K562 (cell line): ENCODE results near the gene TIMP3. TPM values are rescaled to one million over a fixed set of nuclear protein-coding genes. Genes with fewer than 3 reads are reported as not detected.

Experiments used
- BCOR ChIP-seq: fragments of 450-650 bp; IDR thresholded peaks from 2 replicates; pipeline ENCODE4 v1.6.1; 2016
- CAMTA2 ChIP-seq: fragments of 250-450 bp; sonication (Bioruptor Pico); conservative IDR thresholded peaks from 2 replicates; pipeline ENCODE4 v1.5.1; 2022
- ELF4 ChIP-seq: fragments of 450-650 bp; formaldehyde crosslinking; IDR thresholded peaks from 2 replicates; pipeline ENCODE4 v1.4.0; 2022; ENCODE audit warnings: missing genetic modification characterization
- EP400 ChIP-seq: fragments of 450-650 bp; IDR thresholded peaks from 2 replicates; pipeline ENCODE4 v1.6.1; 2017; ENCODE audit warnings: antibody characterized with exemption, mild to moderate bottlenecking, moderate library complexity
- HIVEP1 ChIP-seq: fragments of 250-450 bp; sonication (Bioruptor Pico); IDR thresholded peaks from 2 replicates; pipeline ENCODE4 v1.4.0; 2020; ENCODE audit warnings: mild to moderate bottlenecking
- ILK ChIP-seq: fragments of 450-650 bp; IDR thresholded peaks from 2 replicates; pipeline ENCODE4 v1.6.1; 2016; ENCODE audit warnings: missing genetic modification characterization, low read depth, mild to moderate bottlenecking, missing compliant biosample characterization, moderate library complexity, borderline replicate concordance
- NELFE ChIP-seq: IDR thresholded peaks from 2 replicates; pipeline ENCODE4 v1.6.1; 2011; ENCODE audit warnings: mild to moderate bottlenecking; ENCODE audit not compliant: insufficient read depth, insufficient read length
- POLR2G ChIP-seq: fragments of 200-400 bp; formaldehyde crosslinking; IDR thresholded peaks from 2 replicates; pipeline ENCODE4 v1.6.1; 2017; ENCODE audit warnings: low read depth, mild to moderate bottlenecking, antibody characterized with exemption, low read length, moderate library complexity
- SAP30 ChIP-seq: fragments of 200-600 bp; sonication (generic); IDR thresholded peaks from 2 replicates; pipeline ENCODE4 v1.6.1; 2012; ENCODE audit warnings: borderline replicate concordance, low read depth, mild to moderate bottlenecking, moderate library complexity, low read length, control low read depth, inconsistent platforms; ENCODE audit not compliant: insufficient read depth, poor library complexity, severe bottlenecking
- SMARCB1 ChIP-seq: IDR thresholded peaks from 2 replicates; pipeline ENCODE4 v1.6.1; 2011; ENCODE audit warnings: improper control_type of control experiment, low read depth; ENCODE audit not compliant: insufficient read length
- SMC3 ChIP-seq: conservative IDR thresholded peaks from 2 replicates; pipeline ENCODE4 v1.6.1; 2011; ENCODE audit warnings: low read depth, low read length, improper control_type of control experiment; ENCODE audit not compliant: insufficient read depth
- STAG1 ChIP-seq: sonication (generic); formaldehyde crosslinking; IDR thresholded peaks from 2 replicates; pipeline ENCODE4 v1.5.0; 2020; ENCODE audit warnings: missing genetic modification reagents, borderline replicate concordance
- ZNF212 ChIP-seq: fragments of 450-650 bp; formaldehyde crosslinking; IDR thresholded peaks from 2 replicates; pipeline ENCODE4 v1.4.0; 2020; ENCODE audit warnings: mild to moderate bottlenecking
- ZNF274 ChIP-seq: IDR thresholded peaks from 2 replicates; pipeline ENCODE4 v1.6.1; 2011; ENCODE audit warnings: low read depth, mild to moderate bottlenecking, low read length, moderate library complexity, borderline replicate concordance
- ZNF445 ChIP-seq: fragments of 250-450 bp; sonication (Bioruptor Pico); IDR thresholded peaks from 2 replicates; pipeline ENCODE4 v1.4.0; 2020; ENCODE audit warnings: low read depth, mild to moderate bottlenecking, moderate library complexity
- ZNF583 ChIP-seq: fragments of 250-450 bp; sonication (Bioruptor Pico); IDR thresholded peaks from 2 replicates; pipeline ENCODE4 v1.4.0; 2020
- polyA plus RNA-seq, 8 experiments: library from polyadenylated mRNA; depleted of rRNA in 4 of 8; stranded (reverse) in 5 of 8; unstranded in 3 of 8; fragments of >200 nt; fragmentation: Nextera tagmentation in 2 of 8; fragmentation: Illumina TruSeq in 1 of 8; extraction: Ambion mirVana in 2 of 8; extraction: Trizol in 1 of 8; gene quantifications; 2 replicates each; pipeline versions ENCODE4 v1.2.1 to v1.2.3, GENCODE V29; 2011 to 2014; ENCODE audit warnings: inconsistent platforms in 1 of 8, missing spikeins in 1 of 8
- total RNA-seq, 7 experiments: library from RNA; depleted of rRNA in 6 of 7; stranded (reverse); fragments of >200 nt in 6 of 7; fragmentation: Illumina TruSeq in 2 of 7; extraction: Trizol in 2 of 7; gene quantifications; 2 replicates each; pipeline versions ENCODE4 v1.2.1 to v1.2.3, GENCODE V29; 2011 to 2021; ENCODE audit warnings: low replicate concordance in 1 of 7
- TF ChIP-seq, protein P1 (sequence below): sonication (generic); formaldehyde crosslinking; IDR thresholded peaks from 2 replicates; pipeline ENCODE4 v1.8.1; 2022; ENCODE audit warnings: missing genetic modification reagents
- TF ChIP-seq, protein P2 (sequence below): fragments of 450-650 bp; conservative IDR thresholded peaks from 2 replicates; pipeline ENCODE4 v1.6.1; 2016; ENCODE audit warnings: missing genetic modification characterization, low read depth, mild to moderate bottlenecking, missing compliant biosample characterization, moderate library complexity
- TF ChIP-seq, protein P3 (sequence below): fragments of 250-450 bp; sonication (Bioruptor Pico); IDR thresholded peaks from 2 replicates; pipeline ENCODE4 v1.8.0; 2022; ENCODE audit warnings: moderate library complexity, mild to moderate bottlenecking, inconsistent platforms
- TF ChIP-seq, protein P4 (sequence below), 3 experiments: fragments of 200-800 bp in 1 of 3; fragments of 250-450 bp in 1 of 3; fragments of 450-650 bp in 1 of 3; sonication (Bioruptor Pico) in 1 of 3; sonication (Bioruptor generic) in 1 of 3; formaldehyde crosslinking in 1 of 3; IDR thresholded peaks; 2 replicates each; pipeline versions ENCODE4 v1.6.1 to v1.8.0; 2016 to 2022; ENCODE audit warnings: mild to moderate bottlenecking in 2 of 3, missing genetic modification characterization in 2 of 3, missing compliant biosample characterization in 1 of 3, moderate library complexity in 1 of 3

TIMP3 gene
- total and polyA plus RNA-seq, 9 of the 15 experiments (the other 6 are each of a cell fraction or from before 2014, with no cell fraction given), result 0.07 to 0.73 (median 0.18) TPM

DNA sequence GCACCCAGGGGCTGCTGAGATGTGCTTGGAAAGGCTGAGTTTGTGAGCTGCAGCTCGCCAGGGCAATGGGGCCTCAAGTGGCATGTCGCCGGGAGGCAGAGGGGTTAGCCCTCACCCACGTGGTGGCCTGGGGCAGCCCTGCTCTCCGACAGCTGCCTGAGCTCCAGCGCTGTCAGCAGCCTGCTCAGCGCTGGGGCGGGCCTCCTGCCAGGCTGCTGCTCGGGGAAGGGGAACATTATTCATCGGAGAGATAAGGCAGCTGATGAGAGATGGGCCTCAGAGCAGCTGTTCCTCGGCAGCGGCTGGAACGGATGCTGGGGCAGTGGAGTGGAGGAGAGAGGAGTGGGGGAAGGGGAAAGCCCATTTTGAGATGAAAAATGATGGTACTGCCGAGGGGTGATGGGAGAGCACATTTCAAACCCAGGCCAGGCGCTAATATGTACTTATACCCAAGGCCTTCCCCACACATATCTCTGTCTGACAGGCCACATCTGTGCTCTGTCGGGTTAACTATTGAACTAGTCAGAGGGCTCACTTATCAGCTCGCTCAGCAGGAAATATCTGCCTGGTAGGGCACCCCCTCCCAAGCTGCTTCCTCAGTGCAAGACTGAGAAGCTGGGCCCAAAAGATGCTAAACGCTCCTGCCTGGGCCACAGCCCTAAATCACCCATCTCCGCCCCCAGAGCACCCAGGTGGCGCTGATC is 79.5 kb downstream of the TIMP3 start (continued):
- TF ChIP-seq, protein P1, sequence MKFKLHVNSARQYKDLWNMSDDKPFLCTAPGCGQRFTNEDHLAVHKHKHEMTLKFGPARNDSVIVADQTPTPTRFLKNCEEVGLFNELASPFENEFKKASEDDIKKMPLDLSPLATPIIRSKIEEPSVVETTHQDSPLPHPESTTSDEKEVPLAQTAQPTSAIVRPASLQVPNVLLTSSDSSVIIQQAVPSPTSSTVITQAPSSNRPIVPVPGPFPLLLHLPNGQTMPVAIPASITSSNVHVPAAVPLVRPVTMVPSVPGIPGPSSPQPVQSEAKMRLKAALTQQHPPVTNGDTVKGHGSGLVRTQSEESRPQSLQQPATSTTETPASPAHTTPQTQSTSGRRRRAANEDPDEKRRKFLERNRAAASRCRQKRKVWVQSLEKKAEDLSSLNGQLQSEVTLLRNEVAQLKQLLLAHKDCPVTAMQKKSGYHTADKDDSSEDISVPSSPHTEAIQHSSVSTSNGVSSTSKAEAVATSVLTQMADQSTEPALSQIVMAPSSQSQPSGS (CRISPR knock-in tag), result no peak
- TF ChIP-seq SAP30 (no peak), ZNF583 (CRISPR knock-in tag) (peak; percentile 67; the same call in 1 of the 2 replicates), ZNF445 (CRISPR knock-in tag) (no peak), EP400 (peak; percentile 46; the same call in 1 of the 2 replicates), ZNF212 (no peak), POLR2G (peak; percentile 63), HIVEP1 (CRISPR knock-in tag) (peak; percentile 67; the same call in 1 of the 2 replicates), BCOR (peak; percentile 40; the same call in 1 of the 2 replicates), CAMTA2 (CRISPR knock-in tag) (no peak), ILK (tag) (no peak), SMARCB1 (no peak), SMC3 (no peak), NELFE (no peak), STAG1 (no peak), ELF4 (CRISPR knock-in tag) (peak; percentile 47; the same call in 1 of the 2 replicates), ZNF274 (0 out of 2 replicates have a peak, but pooled peaks have one; percentile 68)
- TF ChIP-seq, protein P2, sequence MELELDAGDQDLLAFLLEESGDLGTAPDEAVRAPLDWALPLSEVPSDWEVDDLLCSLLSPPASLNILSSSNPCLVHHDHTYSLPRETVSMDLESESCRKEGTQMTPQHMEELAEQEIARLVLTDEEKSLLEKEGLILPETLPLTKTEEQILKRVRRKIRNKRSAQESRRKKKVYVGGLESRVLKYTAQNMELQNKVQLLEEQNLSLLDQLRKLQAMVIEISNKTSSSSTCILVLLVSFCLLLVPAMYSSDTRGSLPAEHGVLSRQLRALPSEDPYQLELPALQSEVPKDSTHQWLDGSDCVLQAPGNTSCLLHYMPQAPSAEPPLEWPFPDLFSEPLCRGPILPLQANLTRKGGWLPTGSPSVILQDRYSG, result no peak
- TF ChIP-seq, protein P3, sequence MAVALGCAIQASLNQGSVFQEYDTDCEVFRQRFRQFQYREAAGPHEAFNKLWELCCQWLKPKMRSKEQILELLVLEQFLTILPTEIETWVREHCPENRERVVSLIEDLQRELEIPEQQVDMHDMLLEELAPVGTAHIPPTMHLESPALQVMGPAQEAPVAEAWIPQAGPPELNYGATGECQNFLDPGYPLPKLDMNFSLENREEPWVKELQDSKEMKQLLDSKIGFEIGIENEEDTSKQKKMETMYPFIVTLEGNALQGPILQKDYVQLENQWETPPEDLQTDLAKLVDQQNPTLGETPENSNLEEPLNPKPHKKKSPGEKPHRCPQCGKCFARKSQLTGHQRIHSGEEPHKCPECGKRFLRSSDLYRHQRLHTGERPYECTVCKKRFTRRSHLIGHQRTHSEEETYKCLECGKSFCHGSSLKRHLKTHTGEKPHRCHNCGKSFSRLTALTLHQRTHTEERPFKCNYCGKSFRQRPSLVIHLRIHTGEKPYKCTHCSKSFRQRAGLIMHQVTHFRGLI (CRISPR knock-in tag), result peak; percentile 30; the same call in 1 of the 2 replicates
- TF ChIP-seq, protein P4, sequence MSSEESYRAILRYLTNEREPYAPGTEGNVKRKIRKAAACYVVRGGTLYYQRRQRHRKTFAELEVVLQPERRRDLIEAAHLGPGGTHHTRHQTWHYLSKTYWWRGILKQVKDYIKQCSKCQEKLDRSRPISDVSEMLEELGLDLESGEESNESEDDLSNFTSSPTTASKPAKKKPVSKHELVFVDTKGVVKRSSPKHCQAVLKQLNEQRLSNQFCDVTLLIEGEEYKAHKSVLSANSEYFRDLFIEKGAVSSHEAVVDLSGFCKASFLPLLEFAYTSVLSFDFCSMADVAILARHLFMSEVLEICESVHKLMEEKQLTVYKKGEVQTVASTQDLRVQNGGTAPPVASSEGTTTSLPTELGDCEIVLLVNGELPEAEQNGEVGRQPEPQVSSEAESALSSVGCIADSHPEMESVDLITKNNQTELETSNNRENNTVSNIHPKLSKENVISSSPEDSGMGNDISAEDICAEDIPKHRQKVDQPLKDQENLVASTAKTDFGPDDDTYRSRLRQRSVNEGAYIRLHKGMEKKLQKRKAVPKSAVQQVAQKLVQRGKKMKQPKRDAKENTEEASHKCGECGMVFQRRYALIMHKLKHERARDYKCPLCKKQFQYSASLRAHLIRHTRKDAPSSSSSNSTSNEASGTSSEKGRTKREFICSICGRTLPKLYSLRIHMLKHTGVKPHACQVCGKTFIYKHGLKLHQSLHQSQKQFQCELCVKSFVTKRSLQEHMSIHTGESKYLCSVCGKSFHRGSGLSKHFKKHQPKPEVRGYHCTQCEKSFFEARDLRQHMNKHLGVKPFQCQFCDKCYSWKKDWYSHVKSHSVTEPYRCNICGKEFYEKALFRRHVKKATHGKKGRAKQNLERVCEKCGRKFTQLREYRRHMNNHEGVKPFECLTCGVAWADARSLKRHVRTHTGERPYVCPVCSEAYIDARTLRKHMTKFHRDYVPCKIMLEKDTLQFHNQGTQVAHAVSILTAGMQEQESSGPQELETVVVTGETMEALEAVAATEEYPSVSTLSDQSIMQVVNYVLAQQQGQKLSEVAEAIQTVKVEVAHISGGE (CRISPR knock-in tag; IDR thresholded peaks at IDR 0.05), result 0 out of 6 replicates have a peak, but pooled peaks of 1 of the 3 experiments have one; percentile 35
